Upper lobe of left lung (tissue), 4 donors: ENCODE results near the gene ACP3.

ENCODE experiments used
- CTCF ChIP-seq, 6 experiments: fragments of 450-650 bp in 4 of 6; fragments of 200-600 bp in 2 of 6; sonication (generic) in 2 of 6; IDR thresholded peaks; one replicate each; pipeline ENCODE4 v1.5.1; 2016 to 2019; ENCODE audit warnings: antibody characterized with exemption in 6 of 6
- EP300 ChIP-seq, 4 donors: sonication (generic); formaldehyde crosslinking; IDR thresholded peaks; one replicate each; pipeline ENCODE4 v1.5.1; 2017; ENCODE audit warnings: antibody characterized with exemption in 4 of 4, control low read depth in 2 of 4
- POLR2A ChIP-seq, 4 donors: fragments of 450-650 bp; IDR thresholded peaks; one replicate each; pipeline ENCODE4 v1.5.1; 2016 to 2017; ENCODE audit warnings: antibody characterized with exemption in 4 of 4, mild to moderate bottlenecking in 2 of 4
- POLR2AphosphoS5 ChIP-seq, 2 donors: sonication (generic); formaldehyde crosslinking; IDR thresholded peaks; one replicate each; pipeline ENCODE4 v1.5.1; 2017; ENCODE audit warnings: antibody characterized with exemption in 2 of 2

GRCh38 chr3:132317229-132317948 lies at the start of gene ACP3:
- TF ChIP-seq CTCF (IDR thresholded peaks at IDR 0.05) (peak in 1 of 6 experiments; percentile 9), POLR2A (IDR thresholded peaks at IDR 0.05) (peak in 1 of 4 donors; percentile 49), POLR2AphosphoS5 (IDR thresholded peaks at IDR 0.05) (peak; percentile 33 to 65), EP300 (IDR thresholded peaks at IDR 0.05) (peak in 1 of 4 donors; percentile 31)
